Stimulated activated CD8-positive, alpha-beta memory T cell treated with anti-CD3 and anti-CD28 coated beads, Interleukin-2, amount 100 ng/mL, for 48 hours (primary cell): ENCODE results near the gene SHC3.

ENCODE experiments used
- DNase-seq, 2 donors: peaks; one replicate each; pipeline ENCODE4 v3.0.0-alpha.2; 2020; ENCODE audit warnings: low read depth in 2 of 2

Gene SHC3

GRCh38 chr9:89154218-89154617, 24.4 kb downstream of the SHC3 start:
- no peak for DNase-seq

GRCh38 chr9:89153232-89154017, 25.2 kb downstream of the SHC3 start:
- peak in 1 of 2 donors; percentile 23 for DNase-seq

- no peak for DNase-seq
Measured at GRCh38 chr9:89149726-89150125, 28.9 kb downstream of the SHC3 start.

- DNase-seq: no peak
Measured at GRCh38 chr9:89145097-89145496, 33.5 kb downstream of the SHC3 start.

GRCh38 chr9:89144238-89144637, 34.4 kb downstream of the SHC3 start:
- no peak for DNase-seq

- DNase-seq: no peak
Measured at GRCh38 chr9:89143266-89143665, 35.4 kb downstream of the SHC3 start.

GRCh38 chr9:89139455-89139854, 39.2 kb downstream of the SHC3 start:
- no peak for DNase-seq

- no peak for DNase-seq
Measured at GRCh38 chr9:89138463-89139390, 39.9 kb downstream of the SHC3 start.

- no peak for DNase-seq
Measured at GRCh38 chr9:89137542-89138462, 40.8 kb downstream of the SHC3 start.

GRCh38 chr9:89135591-89136166, 42.9 kb downstream of the SHC3 start:
- DNase-seq: no peak

- DNase-seq: no peak
Measured at GRCh38 chr9:89134709-89135108, 43.9 kb downstream of the SHC3 start.

GRCh38 chr9:89122949-89123348, 55.7 kb downstream of the SHC3 start:
- no peak for DNase-seq

- no peak for DNase-seq
Measured at GRCh38 chr9:89120704-89121103, 57.9 kb downstream of the SHC3 start.

GRCh38 chr9:89116805-89117192, 61.8 kb downstream of the SHC3 start:
- DNase-seq: no peak

- no peak for DNase-seq
Measured at GRCh38 chr9:89116064-89116804, 62.4 kb downstream of the SHC3 start.

- no peak for DNase-seq
Measured at GRCh38 chr9:89115426-89115825, 63.2 kb downstream of the SHC3 start.

GRCh38 chr9:89114741-89115140, 63.9 kb downstream of the SHC3 start:
- DNase-seq: no peak

GRCh38 chr9:89113851-89114250, 64.8 kb downstream of the SHC3 start:
- DNase-seq: no peak

GRCh38 chr9:89112243-89112642, 66.4 kb downstream of the SHC3 start:
- no peak for DNase-seq

- DNase-seq: no peak
Measured at GRCh38 chr9:89109666-89110065, 69.0 kb downstream of the SHC3 start.

- DNase-seq: no peak
Measured at GRCh38 chr9:89107406-89107805, 71.2 kb downstream of the SHC3 start.
